ENCODE data around the gene DYRK1B.

The DYRK1B gene

GRCh38 chr19:39843919-39844793, 10.2 kb upstream of the DYRK1B start:
- in situ Hi-C loops (cut with MboI; ENCODE audit: low sequenced_read_pairs, unreplicated experiment) = loop anchor here (10.0 kb wide), 2 partner anchors 169 to 289 kb away; no protein-coding TSS in a partner anchor
- peak; percentile 61 for TF ChIP-seq CTCF (IDR thresholded peaks at IDR 0.05; ENCODE audit: borderline replicate concordance, control extremely low read depth, extremely low read depth, insufficient read depth, missing control alignments)
- DNase-seq (ENCODE audit: low spot score) = no peak

- DNase-seq (ENCODE audit: low spot score) = no peak
- in situ Hi-C loops (cut with MboI; ENCODE audit: low sequenced_read_pairs, unreplicated experiment) = loop anchor here (10.0 kb wide), 2 partner anchors 168 to 288 kb away; no protein-coding TSS in a partner anchor
- no peak for TF ChIP-seq CTCF (IDR thresholded peaks at IDR 0.05; ENCODE audit: borderline replicate concordance, control extremely low read depth, extremely low read depth, insufficient read depth, missing control alignments)
These were observed 8.9 kb upstream of the DYRK1B start for GRCh38 chr19:39842693-39843435.

GRCh38 chr19:39841041-39841440, 7.1 kb upstream of the DYRK1B start:
- DNase-seq (ENCODE audit: low spot score) = no peak
- in situ Hi-C loops (cut with MboI; ENCODE audit: low sequenced_read_pairs, unreplicated experiment) = loop anchor here (10.0 kb wide), 2 partner anchors 166 to 286 kb away; no protein-coding TSS in a partner anchor

GRCh38 chr19:39840492-39840891, 6.5 kb upstream of the DYRK1B start:
- in situ Hi-C loops (cut with MboI; ENCODE audit: low sequenced_read_pairs, unreplicated experiment) = loop anchor here (10.0 kb wide), 2 partner anchors 166 to 286 kb away; no protein-coding TSS in a partner anchor
- TF ChIP-seq CTCF (IDR thresholded peaks at IDR 0.05; ENCODE audit: borderline replicate concordance, control extremely low read depth, extremely low read depth, insufficient read depth, missing control alignments) = no peak
- DNase-seq (ENCODE audit: low spot score) = no peak

More at GRCh38 chr19:39841041-39841440, 7.1 kb upstream of the DYRK1B start:
- TF ChIP-seq CTCF (IDR thresholded peaks at IDR 0.05; ENCODE audit: borderline replicate concordance, control extremely low read depth, extremely low read depth, insufficient read depth, missing control alignments) = no peak

GRCh38 chr19:39839678-39840327, 5.8 kb upstream of the DYRK1B start:
- in situ Hi-C loops (cut with MboI; ENCODE audit: low sequenced_read_pairs, unreplicated experiment) = loop anchor here (10.0 kb wide), 2 partner anchors 165 to 285 kb away; no protein-coding TSS in a partner anchor
- TF ChIP-seq CTCF (IDR thresholded peaks at IDR 0.05; ENCODE audit: borderline replicate concordance, control extremely low read depth, extremely low read depth, insufficient read depth, missing control alignments) = no peak
- DNase-seq (ENCODE audit: low spot score) = no peak

GRCh38 chr19:39838569-39838968, 4.6 kb upstream of the DYRK1B start:
- no peak for TF ChIP-seq CTCF (IDR thresholded peaks at IDR 0.05; ENCODE audit: borderline replicate concordance, control extremely low read depth, extremely low read depth, insufficient read depth, missing control alignments)
- DNase-seq (ENCODE audit: low spot score) = no peak
- in situ Hi-C loops (cut with MboI; ENCODE audit: low sequenced_read_pairs, unreplicated experiment) = no loop called here
